ENCODE results near the gene TIGD1.

Gene TIGD1

DNA sequence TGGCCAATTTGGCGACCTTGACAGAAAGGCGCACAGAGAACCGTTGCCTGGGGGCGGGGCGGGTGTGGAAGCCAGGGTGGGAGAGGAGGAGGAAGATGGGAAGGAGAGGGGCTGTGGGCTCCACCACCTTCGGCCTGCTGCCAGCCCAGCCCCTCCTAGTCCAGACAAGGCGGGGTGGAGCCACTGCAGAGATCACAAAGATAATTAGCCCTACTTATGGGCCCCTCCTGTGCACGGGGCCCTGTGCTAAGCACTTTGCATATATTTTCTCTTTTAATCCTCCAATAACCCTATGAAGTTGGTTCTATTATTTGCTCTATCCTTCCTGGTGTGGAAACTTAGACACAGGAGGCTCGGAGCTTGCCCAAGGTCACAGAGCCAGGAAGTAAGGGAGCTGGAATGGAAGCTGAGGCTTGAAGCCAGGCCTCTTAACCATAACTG lies 49.0 kb downstream of the TIGD1 start:
- no peak overlapping the region for H3K4me3 ChIP-seq (ENCODE audit: low read length, poor library complexity, severe bottlenecking)
- no peaks in the 10 kb centered on the region for H3K9me2 ChIP-seq (replicated peaks; ENCODE audit: low read depth, low read length)
- H3K9ac ChIP-seq (ENCODE audit: low read depth, low read length, poor library complexity, severe bottlenecking) = no peak overlapping the region
- no peaks in the 10 kb centered on the region for H3K79me2 ChIP-seq (ENCODE audit: insufficient read depth, low read length)
- no peaks in the 10 kb centered on the region for H3F3A ChIP-seq (ENCODE audit: low read depth)
- no peaks in the 10 kb centered on the region for H3K36me3 ChIP-seq (ENCODE audit: insufficient read depth, low read length)
- TF ChIP-seq EZH2phosphoT487 (IDR thresholded peaks at IDR 0.05; ENCODE audit: borderline replicate concordance) (no peak), CTCF (conservative IDR thresholded peaks at IDR 0.05; ENCODE audit: low read length) (no peak)
- no peaks in the 10 kb centered on the region for H3K9me3 ChIP-seq (ENCODE audit: insufficient read depth, low read depth, low read length)
- no peak overlapping the region for H2AFZ ChIP-seq (ENCODE audit: low read length)
- no peak overlapping the region for H3K4me2 ChIP-seq (ENCODE audit: low read depth, low read length, poor library complexity, severe bottlenecking)
- no peaks in the 10 kb centered on the region for H3K4me1 ChIP-seq (ENCODE audit: insufficient read depth, low read length, poor library complexity, severe bottlenecking)
- H4K20me1 ChIP-seq (ENCODE audit: insufficient read depth, low read length, poor library complexity, severe bottlenecking) = no peaks in the 10 kb centered on the region
- no peaks in the 10 kb centered on the region for H3K27me3 ChIP-seq (ENCODE audit: insufficient read depth, low read length, poor library complexity, severe bottlenecking)

DNA sequence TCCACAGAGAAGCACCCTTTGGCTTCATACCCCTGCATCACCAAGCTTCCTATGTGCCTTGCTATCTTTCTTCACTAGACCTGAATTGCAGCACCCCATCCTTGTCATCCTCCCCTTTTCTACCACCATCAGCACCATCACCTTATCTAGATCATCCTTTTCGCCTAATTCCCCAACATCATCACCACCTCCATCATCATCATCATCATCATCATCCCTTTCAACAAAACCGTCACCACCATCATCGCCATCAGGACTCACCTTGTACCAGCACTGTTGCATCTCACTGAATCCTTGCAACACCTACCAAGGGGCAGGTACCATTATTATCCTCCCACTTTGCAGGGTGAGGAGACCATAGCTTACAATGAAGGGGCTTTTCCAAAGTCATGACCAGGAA lies 51.9 kb downstream of the TIGD1 start:
- TF ChIP-seq EZH2phosphoT487 (IDR thresholded peaks at IDR 0.05; ENCODE audit: borderline replicate concordance) (no peak), CTCF (conservative IDR thresholded peaks at IDR 0.05; ENCODE audit: low read length) (no peak)
- no peaks in the 10 kb centered on the region for H3K79me2 ChIP-seq (ENCODE audit: insufficient read depth, low read length)
- H3K9me3 ChIP-seq (ENCODE audit: insufficient read depth, low read depth, low read length) = no peaks in the 10 kb centered on the region
- H4K20me1 ChIP-seq (ENCODE audit: insufficient read depth, low read length, poor library complexity, severe bottlenecking) = no peaks in the 10 kb centered on the region
- no peak overlapping the region for H3K4me2 ChIP-seq (ENCODE audit: low read depth, low read length, poor library complexity, severe bottlenecking)
- H3K9me2 ChIP-seq (replicated peaks; ENCODE audit: low read depth, low read length) = no peaks in the 10 kb centered on the region
- H3F3A ChIP-seq (ENCODE audit: low read depth) = no peaks in the 10 kb centered on the region
- no peaks in the 10 kb centered on the region for H3K36me3 ChIP-seq (ENCODE audit: insufficient read depth, low read length)
- H3K27me3 ChIP-seq (ENCODE audit: insufficient read depth, low read length, poor library complexity, severe bottlenecking) = no peaks in the 10 kb centered on the region
- no peak overlapping the region for H3K4me3 ChIP-seq (ENCODE audit: low read length, poor library complexity, severe bottlenecking)
- no peak overlapping the region for H3K9ac ChIP-seq (ENCODE audit: low read depth, low read length, poor library complexity, severe bottlenecking)
- no peaks in the 10 kb centered on the region for H3K4me1 ChIP-seq (ENCODE audit: insufficient read depth, low read length, poor library complexity, severe bottlenecking)
- no peak overlapping the region for H2AFZ ChIP-seq (ENCODE audit: low read length)
